Neutrophil (primary cell): ENCODE data around the gene TSHZ1.

Experiments used
- H3K27ac ChIP-seq: fragments of 200-600 bp; sonication (generic); 2 replicates; pipeline ENCODE4 v1.5.1; 2016; ENCODE audit warnings: mild to moderate bottlenecking, moderate library complexity
- H3K27me3 ChIP-seq: fragments of 200-600 bp; sonication (generic); 2 replicates; pipeline ENCODE4 v1.6.0; 2016; ENCODE audit warnings: mild to moderate bottlenecking
- H3K36me3 ChIP-seq: fragments of 200-600 bp; sonication (generic); 2 replicates; pipeline ENCODE4 v1.5.1; 2017
- H3K4me1 ChIP-seq, 2 experiments: fragments of 200-600 bp in 1 of 2; sonication (generic) in 1 of 2; 1 replicate in 1 of 2; 2 replicates in 1 of 2; pipeline versions ENCODE4 v1.5.1 to v1.6.1; 2013 to 2016; ENCODE audit warnings: low read depth in 1 of 2, low read length in 1 of 2, mild to moderate bottlenecking in 1 of 2, moderate library complexity in 1 of 2; ENCODE audit not compliant: control insufficient read depth in 1 of 2, insufficient read depth in 1 of 2
- H3K4me3 ChIP-seq, 2 experiments: fragments of 200-600 bp in 1 of 2; sonication (generic) in 1 of 2; 1 replicate in 1 of 2; 2 replicates in 1 of 2; pipeline ENCODE4 v1.5.1; 2013 to 2016; ENCODE audit warnings: low read depth in 1 of 2, low read length in 1 of 2, mild to moderate bottlenecking in 1 of 2, moderate library complexity in 1 of 2
- H3K9me3 ChIP-seq: fragments of 200-600 bp; sonication (generic); 2 replicates; pipeline ENCODE4 v1.5.1; 2016
- CTCF ChIP-seq: fragments of 200-600 bp; sonication (generic); IDR thresholded peaks from 2 replicates; pipeline ENCODE4 v1.5.1; 2016; ENCODE audit warnings: antibody characterized with exemption

TSHZ1 gene

GRCh38 chr18:75199327-75199726, 11.3 kb upstream of the TSHZ1 start:
- no peak for TF ChIP-seq CTCF
- H3K4me1 ChIP-seq, result peaks cover under 1 to 4% of the 10 kb centered on the region in 2 experiments
- no peak overlapping the region for H3K27ac ChIP-seq
- H3K4me3 ChIP-seq, result no peak overlapping the region
- H3K9me3 ChIP-seq, result no peaks in the 10 kb centered on the region
- H3K36me3 ChIP-seq, result peaks cover 27% of the 10 kb centered on the region
- H3K27me3 ChIP-seq, result peaks cover 12% of the 10 kb centered on the region

DNA sequence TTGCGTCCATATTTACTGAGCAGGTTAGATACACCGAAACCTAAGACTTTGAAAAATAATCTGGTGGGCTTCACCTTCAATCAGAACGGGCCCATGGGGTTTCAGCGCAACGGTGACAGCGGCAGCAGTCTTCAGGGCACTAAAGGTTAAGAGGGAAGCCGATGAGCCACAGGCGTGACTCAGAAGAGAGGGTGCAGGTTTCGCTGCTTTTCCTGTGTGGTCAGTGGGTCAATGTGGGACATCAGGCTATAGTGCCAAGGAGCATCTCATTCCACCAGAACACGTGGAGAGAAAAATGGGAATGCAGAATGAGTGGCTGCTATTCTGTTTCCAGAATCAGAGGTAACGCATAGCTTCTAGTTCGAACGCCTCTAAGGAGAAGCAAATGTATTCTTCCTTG, 10.5 kb upstream of the TSHZ1 start:
- H3K4me3 ChIP-seq, result no peak overlapping the region
- no peak for TF ChIP-seq CTCF
- peaks cover 27% of the 10 kb centered on the region for H3K36me3 ChIP-seq
- peaks cover 8 to 11% of the 10 kb centered on the region in 2 experiments for H3K4me1 ChIP-seq
- H3K9me3 ChIP-seq, result no peaks in the 10 kb centered on the region
- peaks cover 19% of the 10 kb centered on the region for H3K27me3 ChIP-seq
- H3K27ac ChIP-seq, result no peak overlapping the region

GRCh38 chr18:75200605-75201280, 9.9 kb upstream of the TSHZ1 start:
- H3K4me1 ChIP-seq, result peaks cover 14% of the 10 kb centered on the region in 2 experiments
- no peak for TF ChIP-seq CTCF
- no peaks in the 10 kb centered on the region for H3K9me3 ChIP-seq
- peaks cover 27% of the 10 kb centered on the region for H3K36me3 ChIP-seq
- H3K27me3 ChIP-seq, result peaks cover 26% of the 10 kb centered on the region
- H3K27ac ChIP-seq, result no peak overlapping the region
- no peak overlapping the region for H3K4me3 ChIP-seq

DNA sequence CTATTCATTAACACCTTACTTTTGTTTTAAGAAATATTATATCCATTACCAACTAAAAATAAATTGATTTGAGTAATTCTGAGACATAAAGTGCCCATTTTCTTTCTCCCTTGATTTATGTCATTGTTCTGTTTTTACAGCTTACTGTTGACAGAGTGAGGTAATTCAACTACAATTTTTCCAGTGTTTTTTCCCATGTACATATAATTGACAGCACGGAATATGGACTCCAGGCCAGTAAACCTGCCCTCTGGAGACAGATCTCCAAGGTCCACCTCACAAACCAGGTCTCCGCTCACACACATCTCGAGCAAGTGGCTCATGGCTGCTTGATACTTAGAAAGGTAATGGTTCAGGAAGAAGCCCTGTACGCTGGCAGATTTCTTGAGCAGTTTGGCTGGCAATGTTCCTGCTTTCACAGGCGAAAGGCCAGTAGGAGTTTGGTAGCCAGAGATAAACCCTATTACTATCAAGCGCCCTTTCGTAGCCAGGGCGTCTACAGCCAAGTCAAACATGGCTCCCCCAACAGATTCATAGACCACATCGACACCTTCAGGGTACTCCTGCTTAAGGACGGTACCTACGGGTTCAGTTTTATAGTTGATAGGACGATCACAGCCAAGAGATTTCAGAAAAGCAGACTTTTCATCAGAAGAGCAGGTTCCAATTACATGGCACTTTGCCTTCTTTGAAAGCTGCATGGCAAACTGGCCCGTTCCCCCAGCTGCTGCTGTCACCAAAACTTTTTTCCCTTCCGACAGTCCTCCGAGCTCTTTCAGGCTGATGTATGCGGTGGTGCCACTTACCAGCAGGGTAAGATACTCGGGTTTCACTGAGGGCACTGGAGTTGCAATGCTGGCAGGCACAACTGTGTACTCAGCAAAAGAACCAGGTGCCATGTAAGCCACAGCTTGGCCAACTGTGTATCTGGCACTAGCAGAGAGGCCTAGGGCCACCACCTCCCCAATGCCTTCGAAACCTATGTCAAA, 9.0 kb upstream of the TSHZ1 start:
- Histone ChIP-seq H3K9me3 (no peaks in the 10 kb centered on the region), H3K4me3 (no peak overlapping the region), H3K4me1 (peaks cover 14 to 17% of the 10 kb centered on the region in 2 experiments), H3K27ac (no peak overlapping the region), H3K36me3 (peaks cover 27% of the 10 kb centered on the region), H3K27me3 (peaks cover 34% of the 10 kb centered on the region)
- no peak for TF ChIP-seq CTCF

GRCh38 chr18:75202696-75203365, 7.8 kb upstream of the TSHZ1 start:
- Histone ChIP-seq H3K9me3 (no peaks in the 10 kb centered on the region), H3K4me1 (peaks cover 25 to 27% of the 10 kb centered on the region in 2 experiments), H3K27me3 (peaks cover 47% of the 10 kb centered on the region), H3K27ac (no peak overlapping the region), H3K36me3 (peaks cover 27% of the 10 kb centered on the region), H3K4me3 (no peak overlapping the region)
- TF ChIP-seq CTCF, result no peak
